Measurements from ENCODE around the gene TMEM44. TPM values are rescaled to one million over a fixed set of nuclear protein-coding genes. Genes with fewer than 3 reads are reported as not detected.
"Not testable (repeated sequence)": the region's sequence is repeated elsewhere in the genome, so short reads cannot be mapped to it uniquely, and the experiment has no call there.

TMEM44 gene
- total RNA-seq, 2 experiments from 2014 or later: 1.9 to 2.7 TPM

DNA sequence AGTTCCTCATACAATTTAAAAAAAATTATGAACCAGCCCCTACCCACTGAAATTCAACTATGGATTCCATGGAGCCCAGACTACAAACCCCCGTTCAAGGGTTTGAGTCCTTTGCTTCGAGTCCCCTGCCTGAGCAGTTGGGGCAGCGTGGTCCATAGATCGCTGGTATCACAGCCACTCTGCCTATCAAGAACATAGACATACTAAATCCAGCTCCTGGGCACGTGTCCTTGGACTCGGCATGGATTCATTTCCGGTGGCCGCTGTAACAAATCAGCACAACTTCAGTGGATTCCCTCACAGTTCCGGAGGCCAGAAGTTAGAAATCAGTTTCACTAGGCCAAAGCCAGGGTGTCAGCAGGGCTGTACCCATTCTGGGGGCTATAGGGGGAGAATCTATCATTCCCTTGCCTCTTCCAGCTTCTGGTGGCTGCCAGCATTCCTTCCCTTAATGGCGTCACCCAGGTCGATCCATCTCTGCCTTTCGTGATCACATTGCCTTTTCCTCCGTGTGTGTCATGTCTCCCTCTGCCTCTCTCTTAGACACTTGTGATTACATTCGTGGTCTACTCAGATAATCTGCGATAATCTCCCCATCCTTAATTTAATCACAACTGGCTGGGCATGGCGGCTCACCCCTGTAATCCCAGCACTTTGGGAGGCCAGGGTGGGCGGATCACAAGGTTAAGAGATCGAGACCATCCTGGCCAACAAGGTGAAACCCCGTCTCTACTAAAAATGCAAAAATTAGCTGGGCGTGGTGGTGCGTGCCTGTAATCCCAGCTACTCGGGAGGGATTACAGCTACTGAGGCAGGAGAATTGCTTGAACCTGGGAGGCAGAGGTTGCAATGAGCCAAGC, 4.6 kb upstream of the TMEM44 start:
- no peaks in the 10 kb centered on the region for H3K9me3 Mint-ChIP-seq
- no peak for DNase-seq
- peaks cover 18% of the 10 kb centered on the region for H3K36me3 Mint-ChIP-seq (ENCODE audit: low read depth)
- POLR2A ChIA-PET: interaction anchor here (0.6 kb wide), 1 partner anchor 405 kb away, joined by 8 read pairs; no protein-coding TSS in a partner anchor
- H3K4me1 Mint-ChIP-seq: peaks cover 19% of the 10 kb centered on the region
- no peak overlapping the region for H3K4me3 Mint-ChIP-seq
- H3K27me3 Mint-ChIP-seq: no peaks in the 10 kb centered on the region
- CTCF ChIA-PET: interaction anchor here (1.8 kb wide), 1 partner anchor 34 kb away, joined by 8 read pairs; the partner anchor contains the start of gene LSG1
- H3K27ac Mint-ChIP-seq: no peak overlapping the region

GRCh38 chr3:194637066-194637465, 3.8 kb upstream of the TMEM44 start:
- peaks cover 21% of the 10 kb centered on the region for H3K4me1 Mint-ChIP-seq
- DNase-seq: no peak
- ChIA-PET CTCF (interaction anchor here (1.2 kb wide), 1 partner anchor 633 kb away, joined by 3 read pairs; no protein-coding TSS in a partner anchor), POLR2A (no interaction called here)
- H3K27me3 Mint-ChIP-seq: no peaks in the 10 kb centered on the region
- H3K9me3 Mint-ChIP-seq: no peaks in the 10 kb centered on the region
- no peak overlapping the region for H3K4me3 Mint-ChIP-seq
- no peak overlapping the region for H3K27ac Mint-ChIP-seq
- peaks cover 15% of the 10 kb centered on the region for H3K36me3 Mint-ChIP-seq (ENCODE audit: low read depth)

GRCh38 chr3:194632809-194633348, 340 bp downstream of the TMEM44 start:
- DNase-seq: no peak
- Mint-ChIP-seq H3K27me3 (no peaks in the 10 kb centered on the region), H3K4me1 (peaks cover 15% of the 10 kb centered on the region), H3K4me3 (peak overlapping the region; percentile 80), H3K27ac (peak overlapping the region; percentile 41), H3K9me3 (peaks cover 6% of the 10 kb centered on the region), H3K36me3 (ENCODE audit: low read depth) (peaks cover 4% of the 10 kb centered on the region)
- CTCF ChIA-PET: interaction anchor here (1.2 to 1.6 kb wide), 4 partner anchors 13 to 238 kb away, joined by 3 to 5 read pairs (median 4); no protein-coding TSS in a partner anchor
- POLR2A ChIA-PET: no interaction called here

DNA sequence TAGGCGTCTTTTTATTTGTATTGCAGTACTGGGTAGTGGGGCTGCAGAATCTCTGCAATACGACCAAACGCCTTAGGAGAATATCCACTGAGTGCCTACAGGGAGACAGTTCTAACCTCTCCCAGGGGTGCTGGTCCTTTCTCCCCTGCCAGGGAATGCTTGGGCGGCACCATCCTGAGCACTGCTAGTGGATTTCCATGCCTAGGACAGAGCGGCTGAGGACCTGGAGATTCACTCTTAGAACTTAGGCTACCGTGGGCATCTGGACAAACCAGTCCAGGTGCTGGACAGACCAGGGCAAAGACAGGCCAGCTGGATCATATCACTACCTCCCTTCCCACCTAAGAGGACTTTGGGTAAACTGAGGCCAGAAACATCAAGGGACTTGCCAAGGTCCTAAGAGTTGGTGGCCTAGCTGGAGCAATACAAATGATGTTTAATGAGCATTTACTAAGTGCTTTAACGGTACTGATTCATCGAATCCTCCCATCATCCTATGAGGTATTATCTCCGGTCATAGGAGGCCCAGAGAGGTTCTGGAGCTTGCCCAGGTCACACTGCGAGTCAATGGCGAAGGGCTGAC, 902 bp downstream of the TMEM44 start:
- DNase-seq: no peak
- Mint-ChIP-seq H3K4me1 (peaks cover 14% of the 10 kb centered on the region), H3K9me3 (peaks cover 6% of the 10 kb centered on the region), H3K4me3 (peak overlapping the region; percentile 80), H3K36me3 (ENCODE audit: low read depth) (peaks cover 4% of the 10 kb centered on the region), H3K27me3 (no peaks in the 10 kb centered on the region), H3K27ac (no peak overlapping the region)
- ChIA-PET POLR2A (no interaction called here), CTCF (interaction anchor here (1.6 kb wide), 1 partner anchor 19 kb away, joined by 4 read pairs; no protein-coding TSS in a partner anchor)

DNA sequence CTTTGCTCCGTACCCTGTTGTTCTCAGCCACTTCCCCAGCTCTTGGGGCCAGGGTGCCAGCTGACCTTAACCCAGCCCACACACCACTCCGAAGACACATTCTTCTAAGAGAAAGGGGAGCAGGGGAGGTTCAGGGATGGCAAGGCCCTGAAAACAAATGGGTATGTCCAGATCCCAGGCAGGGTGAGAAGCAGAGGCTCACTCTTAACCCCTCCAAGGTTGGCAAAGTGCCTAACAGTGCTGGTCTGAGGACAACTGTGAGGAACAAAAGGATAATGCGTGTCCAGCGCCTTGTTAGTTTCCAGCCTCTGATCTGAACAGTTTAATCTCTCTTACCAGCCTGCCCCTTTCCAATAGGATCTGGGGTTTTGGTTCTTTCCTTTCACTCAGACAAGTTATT, 1.5 kb downstream of the TMEM44 start:
- Mint-ChIP-seq H3K27ac (no peak overlapping the region), H3K9me3 (peaks cover 6% of the 10 kb centered on the region), H3K4me3 (peak overlapping the region; percentile 80), H3K27me3 (no peaks in the 10 kb centered on the region), H3K36me3 (ENCODE audit: low read depth) (peaks cover 4% of the 10 kb centered on the region), H3K4me1 (peaks cover 10% of the 10 kb centered on the region)
- no peak for DNase-seq
- POLR2A ChIA-PET: no interaction called here
- CTCF ChIA-PET: no interaction called here

- H3K36me3 Mint-ChIP-seq (ENCODE audit: low read depth); POLR2A ChIA-PET; H3K9me3 Mint-ChIP-seq; CTCF ChIA-PET; H3K4me3 Mint-ChIP-seq; H3K27me3 Mint-ChIP-seq; DNase-seq; H3K27ac Mint-ChIP-seq: not testable (repeated sequence)
- peaks cover 10% of the 10 kb centered on the region for H3K4me1 Mint-ChIP-seq
Measured at GRCh38 chr3:194630681-194631080, 2.5 kb downstream of the TMEM44 start.

- Mint-ChIP-seq H3K4me3 (no peak overlapping the region), H3K27me3 (no peaks in the 10 kb centered on the region), H3K27ac (no peak overlapping the region), H3K9me3 (no peaks in the 10 kb centered on the region), H3K36me3 (ENCODE audit: low read depth) (no peaks in the 10 kb centered on the region), H3K4me1 (no peaks in the 10 kb centered on the region)
- ChIA-PET POLR2A (no interaction called here), CTCF (interaction anchor here (1.2 to 1.4 kb wide), 2 partner anchors 9 to 28 kb away, joined by 3 read pairs; partner anchors contain the start of gene TMEM44)
- DNase-seq: no peak
Measured at GRCh38 chr3:194624956-194625355, 8.3 kb downstream of the TMEM44 start.

- Mint-ChIP-seq H3K4me3 (no peak overlapping the region), H3K9me3 (no peaks in the 10 kb centered on the region), H3K36me3 (ENCODE audit: low read depth) (no peaks in the 10 kb centered on the region), H3K27ac (no peak overlapping the region), H3K27me3 (no peaks in the 10 kb centered on the region), H3K4me1 (no peaks in the 10 kb centered on the region)
- ChIA-PET POLR2A (no interaction called here), CTCF (interaction anchor here (0.6 kb wide), 1 partner anchor 13 kb away, joined by 3 read pairs; no protein-coding TSS in a partner anchor)
- DNase-seq: no peak
Measured at GRCh38 chr3:194623449-194624290, 9.5 kb downstream of the TMEM44 start.

DNA sequence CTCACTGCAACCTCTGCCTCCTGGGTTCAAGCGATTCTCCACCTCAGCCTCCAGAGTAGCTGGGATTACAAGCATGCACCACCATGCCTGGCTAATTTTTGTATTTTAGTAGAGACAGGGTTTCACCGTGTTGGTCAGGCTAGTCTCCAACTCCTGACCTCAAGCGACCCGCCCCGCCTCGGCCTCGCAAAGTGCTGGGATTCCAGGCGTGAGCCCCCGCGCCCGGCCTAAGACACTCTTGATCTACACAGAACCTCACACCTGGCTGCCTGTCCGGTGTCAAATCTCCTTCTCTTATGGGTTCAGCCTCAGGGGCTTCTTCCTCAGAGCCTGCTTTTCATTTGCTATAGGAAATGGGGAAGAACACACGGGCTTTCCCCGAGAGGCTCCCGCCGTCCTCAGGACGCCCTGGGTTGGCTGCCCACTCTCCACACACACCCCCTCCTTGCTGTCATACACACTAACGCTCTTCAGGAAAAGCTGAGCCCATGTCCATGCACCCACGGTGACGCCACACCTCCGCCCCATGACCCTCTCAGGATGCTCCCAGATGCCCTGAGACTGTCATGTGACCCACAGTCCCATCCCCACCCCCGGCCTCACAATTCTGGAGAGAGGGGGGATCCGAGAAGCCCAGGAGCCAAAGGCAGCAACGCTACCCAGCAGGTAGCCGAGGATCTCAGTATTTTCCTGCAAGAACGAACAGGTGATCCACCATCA, 10.4 kb downstream of the TMEM44 start:
- DNase-seq: no peak
- no peaks in the 10 kb centered on the region for H3K27me3 Mint-ChIP-seq
- no peaks in the 10 kb centered on the region for H3K9me3 Mint-ChIP-seq
- H3K4me1 Mint-ChIP-seq: no peaks in the 10 kb centered on the region
- H3K36me3 Mint-ChIP-seq (ENCODE audit: low read depth): no peaks in the 10 kb centered on the region
- no peak overlapping the region for H3K27ac Mint-ChIP-seq
- ChIA-PET POLR2A (no interaction called here), CTCF (interaction anchor here (0.7 kb wide), 1 partner anchor 20 kb away, joined by 5 read pairs; no protein-coding TSS in a partner anchor)
- no peak overlapping the region for H3K4me3 Mint-ChIP-seq

GRCh38 chr3:194621947-194622346, 11.3 kb downstream of the TMEM44 start:
- no peaks in the 10 kb centered on the region for H3K4me1 Mint-ChIP-seq
- DNase-seq: no peak
- POLR2A ChIA-PET: no interaction called here
- no peaks in the 10 kb centered on the region for H3K27me3 Mint-ChIP-seq
- no peak overlapping the region for H3K4me3 Mint-ChIP-seq
- no peaks in the 10 kb centered on the region for H3K36me3 Mint-ChIP-seq (ENCODE audit: low read depth)
- no peak overlapping the region for H3K27ac Mint-ChIP-seq
- H3K9me3 Mint-ChIP-seq: no peaks in the 10 kb centered on the region
- CTCF ChIA-PET: no interaction called here

DNA sequence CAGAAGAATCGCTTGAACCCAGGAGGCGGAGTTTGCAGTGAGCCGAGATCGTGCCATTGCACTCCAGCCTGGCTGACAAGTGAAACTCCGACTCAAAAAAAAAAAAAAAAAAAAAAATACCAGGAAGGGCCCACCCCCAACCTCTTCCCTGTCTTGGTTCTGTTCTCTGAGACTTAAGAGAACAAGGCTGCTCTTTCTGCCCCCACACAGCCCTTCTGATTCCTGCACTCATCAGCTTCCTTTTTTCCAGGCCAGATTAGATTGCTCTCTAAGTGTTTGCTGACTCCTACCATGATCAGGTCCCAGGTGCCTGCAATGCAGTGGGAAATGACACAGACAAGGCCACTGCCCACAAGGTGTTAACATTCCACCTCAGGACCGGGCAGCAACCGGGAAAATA, 13.0 kb downstream of the TMEM44 start:
- Mint-ChIP-seq H3K9me3 (no peaks in the 10 kb centered on the region), H3K27me3 (no peaks in the 10 kb centered on the region), H3K4me1 (no peaks in the 10 kb centered on the region), H3K27ac (no peak overlapping the region), H3K36me3 (ENCODE audit: low read depth) (no peaks in the 10 kb centered on the region), H3K4me3 (no peak overlapping the region)
- CTCF ChIA-PET: interaction anchor here (0.9 to 1.1 kb wide), 2 partner anchors 10 to 13 kb away, joined by 3 read pairs; partner anchors contain the start of gene TMEM44
- POLR2A ChIA-PET: no interaction called here
- DNase-seq: no peak

DNA sequence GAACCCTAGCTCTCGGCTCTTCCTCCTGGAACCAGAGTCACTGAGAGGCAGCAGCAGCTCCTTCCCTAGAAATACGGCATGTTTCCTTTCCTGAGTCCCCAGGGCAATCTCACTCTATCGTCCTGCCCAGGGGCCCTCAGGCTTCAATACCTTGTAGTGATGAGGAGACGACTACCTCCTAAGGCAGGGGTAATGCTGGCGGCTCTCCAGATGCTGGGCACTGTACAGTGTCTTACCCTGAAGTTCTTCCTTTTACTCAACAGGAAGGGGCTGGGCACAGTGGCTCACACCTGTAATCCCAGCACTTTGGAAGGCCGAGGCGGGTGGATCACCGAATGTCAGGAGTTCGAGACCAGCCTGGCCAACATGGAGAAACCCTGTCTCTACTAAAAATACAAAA, 13.5 kb downstream of the TMEM44 start:
- Mint-ChIP-seq H3K9me3 (no peaks in the 10 kb centered on the region), H3K4me1 (no peaks in the 10 kb centered on the region), H3K27me3 (no peaks in the 10 kb centered on the region), H3K36me3 (ENCODE audit: low read depth) (no peaks in the 10 kb centered on the region), H3K4me3 (no peak overlapping the region), H3K27ac (no peak overlapping the region)
- ChIA-PET POLR2A (no interaction called here), CTCF (interaction anchor here (0.9 to 1.1 kb wide), 2 partner anchors 9 to 14 kb away, joined by 3 read pairs; partner anchors contain the start of gene TMEM44)
- no peak for DNase-seq

Data from activated CD4-positive, alpha-beta T cell treated with anti-CD3 and anti-CD28 coated beads, Interleukin-2, amount 10 ng/mL, durations not matched to agents 7 days and 5 days (primary cell).